ENCODE results near the gene MAPK6.

MAPK6 gene

GRCh38 chr15:52099651-52100272 lies 80.7 kb downstream of the MAPK6 start:
- no peak overlapping the region for H2AFZ ChIP-seq (ENCODE audit: low read depth, low read length)
- H3K9me3 ChIP-seq (ENCODE audit: low read length) = no peaks in the 10 kb centered on the region
- H3K36me3 ChIP-seq (ENCODE audit: insufficient read depth, low read length) = no peaks in the 10 kb centered on the region
- no peak overlapping the region for H3K4me3 ChIP-seq (ENCODE audit: low read length)
- no peaks in the 10 kb centered on the region for H3K27me3 ChIP-seq (ENCODE audit: insufficient read depth, low read length)
- H3K4me1 ChIP-seq (ENCODE audit: insufficient read depth, low read length) = peaks cover 12% of the 10 kb centered on the region

GRCh38 chr15:52100807-52101442 lies 81.9 kb downstream of the MAPK6 start:
- no peak overlapping the region for H3K4me3 ChIP-seq (ENCODE audit: low read length)
- no peaks in the 10 kb centered on the region for H3K27me3 ChIP-seq (ENCODE audit: insufficient read depth, low read length)
- H3K4me1 ChIP-seq (ENCODE audit: insufficient read depth, low read length) = peaks cover 12% of the 10 kb centered on the region
- H3K36me3 ChIP-seq (ENCODE audit: insufficient read depth, low read length) = no peaks in the 10 kb centered on the region
- no peaks in the 10 kb centered on the region for H3K9me3 ChIP-seq (ENCODE audit: low read length)
- H2AFZ ChIP-seq (ENCODE audit: low read depth, low read length) = no peak overlapping the region

- Histone ChIP-seq H2AFZ (ENCODE audit: low read depth, low read length) (no peak overlapping the region), H3K36me3 (ENCODE audit: insufficient read depth, low read length) (no peaks in the 10 kb centered on the region), H3K4me3 (ENCODE audit: low read length) (no peak overlapping the region), H3K4me1 (ENCODE audit: insufficient read depth, low read length) (peaks cover 12% of the 10 kb centered on the region), H3K9me3 (ENCODE audit: low read length) (no peaks in the 10 kb centered on the region), H3K27me3 (ENCODE audit: insufficient read depth, low read length) (no peaks in the 10 kb centered on the region)
Measured at GRCh38 chr15:52101542-52102323, 82.7 kb downstream of the MAPK6 start.

- no peaks in the 10 kb centered on the region for H3K9me3 ChIP-seq (ENCODE audit: low read length)
- no peak overlapping the region for H2AFZ ChIP-seq (ENCODE audit: low read depth, low read length)
- no peaks in the 10 kb centered on the region for H3K36me3 ChIP-seq (ENCODE audit: insufficient read depth, low read length)
- no peaks in the 10 kb centered on the region for H3K27me3 ChIP-seq (ENCODE audit: insufficient read depth, low read length)
- H3K4me3 ChIP-seq (ENCODE audit: low read length) = no peak overlapping the region
- H3K4me1 ChIP-seq (ENCODE audit: insufficient read depth, low read length) = peaks cover 12% of the 10 kb centered on the region
Measured at GRCh38 chr15:52102463-52102862, 83.4 kb downstream of the MAPK6 start.

GRCh38 chr15:52103217-52104207 lies 84.5 kb downstream of the MAPK6 start:
- Histone ChIP-seq H3K36me3 (ENCODE audit: insufficient read depth, low read length) (no peaks in the 10 kb centered on the region), H3K4me3 (ENCODE audit: low read length) (no peak overlapping the region), H2AFZ (ENCODE audit: low read depth, low read length) (no peak overlapping the region), H3K9me3 (ENCODE audit: low read length) (no peaks in the 10 kb centered on the region), H3K4me1 (ENCODE audit: insufficient read depth, low read length) (peaks cover 12% of the 10 kb centered on the region), H3K27me3 (ENCODE audit: insufficient read depth, low read length) (no peaks in the 10 kb centered on the region)

GRCh38 chr15:52104532-52105004 lies 85.5 kb downstream of the MAPK6 start:
- no peaks in the 10 kb centered on the region for H3K9me3 ChIP-seq (ENCODE audit: low read length)

GRCh38 chr15:52105846-52106245 lies 86.8 kb downstream of the MAPK6 start:
- H2AFZ ChIP-seq (ENCODE audit: low read depth, low read length) = no peak overlapping the region
- H3K4me3 ChIP-seq (ENCODE audit: low read length) = no peak overlapping the region
- H3K4me1 ChIP-seq (ENCODE audit: insufficient read depth, low read length) = peaks cover 12% of the 10 kb centered on the region
- no peaks in the 10 kb centered on the region for H3K36me3 ChIP-seq (ENCODE audit: insufficient read depth, low read length)
- no peaks in the 10 kb centered on the region for H3K27me3 ChIP-seq (ENCODE audit: insufficient read depth, low read length)
- H3K9me3 ChIP-seq (ENCODE audit: low read length) = no peaks in the 10 kb centered on the region

More at GRCh38 chr15:52104532-52105004, 85.5 kb downstream of the MAPK6 start:
- no peaks in the 10 kb centered on the region for H3K36me3 ChIP-seq (ENCODE audit: insufficient read depth, low read length)
- no peaks in the 10 kb centered on the region for H3K27me3 ChIP-seq (ENCODE audit: insufficient read depth, low read length)
- H2AFZ ChIP-seq (ENCODE audit: low read depth, low read length) = no peak overlapping the region
- H3K4me1 ChIP-seq (ENCODE audit: insufficient read depth, low read length) = peaks cover 12% of the 10 kb centered on the region
- no peak overlapping the region for H3K4me3 ChIP-seq (ENCODE audit: low read length)

- Histone ChIP-seq H3K36me3 (ENCODE audit: insufficient read depth, low read length) (no peaks in the 10 kb centered on the region), H3K4me1 (ENCODE audit: insufficient read depth, low read length) (peaks cover 12% of the 10 kb centered on the region), H3K4me3 (ENCODE audit: low read length) (no peak overlapping the region), H3K9me3 (ENCODE audit: low read length) (no peaks in the 10 kb centered on the region), H3K27me3 (ENCODE audit: insufficient read depth, low read length) (no peaks in the 10 kb centered on the region), H2AFZ (ENCODE audit: low read depth, low read length) (no peak overlapping the region)
Measured at GRCh38 chr15:52106641-52107040, 87.6 kb downstream of the MAPK6 start.

GRCh38 chr15:52107238-52107637 lies 88.2 kb downstream of the MAPK6 start:
- H3K36me3 ChIP-seq (ENCODE audit: insufficient read depth, low read length) = no peaks in the 10 kb centered on the region
- H3K27me3 ChIP-seq (ENCODE audit: insufficient read depth, low read length) = no peaks in the 10 kb centered on the region
- no peak overlapping the region for H2AFZ ChIP-seq (ENCODE audit: low read depth, low read length)
- H3K4me3 ChIP-seq (ENCODE audit: low read length) = no peak overlapping the region
- peaks cover 11% of the 10 kb centered on the region for H3K4me1 ChIP-seq (ENCODE audit: insufficient read depth, low read length)
- no peaks in the 10 kb centered on the region for H3K9me3 ChIP-seq (ENCODE audit: low read length)

- H3K9me3 ChIP-seq (ENCODE audit: low read length) = no peaks in the 10 kb centered on the region
- H2AFZ ChIP-seq (ENCODE audit: low read depth, low read length) = no peak overlapping the region
- no peak overlapping the region for H3K4me3 ChIP-seq (ENCODE audit: low read length)
- H3K4me1 ChIP-seq (ENCODE audit: insufficient read depth, low read length) = no peaks in the 10 kb centered on the region
- no peaks in the 10 kb centered on the region for H3K36me3 ChIP-seq (ENCODE audit: insufficient read depth, low read length)
- no peaks in the 10 kb centered on the region for H3K27me3 ChIP-seq (ENCODE audit: insufficient read depth, low read length)
Measured at GRCh38 chr15:52109559-52110451, 90.8 kb downstream of the MAPK6 start.

GRCh38 chr15:52111517-52112202 lies 92.6 kb downstream of the MAPK6 start:
- H3K4me1 ChIP-seq (ENCODE audit: insufficient read depth, low read length) = no peaks in the 10 kb centered on the region
- H3K9me3 ChIP-seq (ENCODE audit: low read length) = no peaks in the 10 kb centered on the region
- H3K27me3 ChIP-seq (ENCODE audit: insufficient read depth, low read length) = no peaks in the 10 kb centered on the region
- no peaks in the 10 kb centered on the region for H3K36me3 ChIP-seq (ENCODE audit: insufficient read depth, low read length)
- no peak overlapping the region for H3K4me3 ChIP-seq (ENCODE audit: low read length)
- H2AFZ ChIP-seq (ENCODE audit: low read depth, low read length) = no peak overlapping the region
